ENCODE measurements around the gene PTER.

Gene PTER

GRCh38 chr10:16408379-16408778, 28.4 kb upstream of the PTER start:
- no peak for TF ChIP-seq CTCF (IDR thresholded peaks at IDR 0.05; ENCODE audit: poor library complexity, severe bottlenecking)
- Histone ChIP-seq H3K36me3 (ENCODE audit: low read depth) (no peaks in the 10 kb centered on the region), H3K9me3 (ENCODE audit: severe bottlenecking) (no peaks in the 10 kb centered on the region), H3K4me1 (ENCODE audit: insufficient read depth, poor library complexity, severe bottlenecking) (no peaks in the 10 kb centered on the region), H3K27me3 (ENCODE audit: insufficient read depth, poor library complexity, severe bottlenecking) (no peaks in the 10 kb centered on the region), H3K27ac (ENCODE audit: poor library complexity, severe bottlenecking) (no peak overlapping the region), H3K4me3 (ENCODE audit: severe bottlenecking) (no peak overlapping the region)
- no peak for ATAC-seq (ENCODE audit: low read depth)
- DNase-seq (ENCODE audit: low spot score): no peak

DNA sequence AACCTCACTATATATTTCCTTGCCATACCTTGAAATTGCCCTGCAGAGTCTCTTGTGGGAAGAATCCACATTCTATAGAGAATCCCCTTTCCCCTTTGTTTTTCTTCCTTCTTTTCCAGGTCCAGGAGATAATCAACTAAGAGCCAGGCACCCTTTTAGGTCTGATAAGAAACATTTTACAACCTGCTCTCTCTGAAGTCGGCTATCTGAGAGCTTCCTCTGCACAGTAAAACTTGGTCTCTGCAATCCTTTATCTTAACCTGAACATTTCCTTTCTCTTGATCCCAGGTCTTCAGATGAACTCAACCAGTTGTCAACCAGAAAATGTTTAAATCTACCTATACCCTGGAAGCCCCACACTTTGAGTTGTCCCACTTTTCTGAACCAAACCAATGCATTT, 19.5 kb upstream of the PTER start:
- H3K27ac ChIP-seq (ENCODE audit: poor library complexity, severe bottlenecking): no peak overlapping the region
- ATAC-seq (ENCODE audit: low read depth) (no peak), DNase-seq (ENCODE audit: low spot score) (no peak)
- H3K9me3 ChIP-seq (ENCODE audit: severe bottlenecking): no peaks in the 10 kb centered on the region
- H3K4me3 ChIP-seq (ENCODE audit: severe bottlenecking): no peak overlapping the region
- H3K27me3 ChIP-seq (ENCODE audit: insufficient read depth, poor library complexity, severe bottlenecking): no peaks in the 10 kb centered on the region
- no peaks in the 10 kb centered on the region for H3K4me1 ChIP-seq (ENCODE audit: insufficient read depth, poor library complexity, severe bottlenecking)
- no peaks in the 10 kb centered on the region for H3K36me3 ChIP-seq (ENCODE audit: low read depth)
- no peak for TF ChIP-seq CTCF (IDR thresholded peaks at IDR 0.05; ENCODE audit: poor library complexity, severe bottlenecking)

DNA sequence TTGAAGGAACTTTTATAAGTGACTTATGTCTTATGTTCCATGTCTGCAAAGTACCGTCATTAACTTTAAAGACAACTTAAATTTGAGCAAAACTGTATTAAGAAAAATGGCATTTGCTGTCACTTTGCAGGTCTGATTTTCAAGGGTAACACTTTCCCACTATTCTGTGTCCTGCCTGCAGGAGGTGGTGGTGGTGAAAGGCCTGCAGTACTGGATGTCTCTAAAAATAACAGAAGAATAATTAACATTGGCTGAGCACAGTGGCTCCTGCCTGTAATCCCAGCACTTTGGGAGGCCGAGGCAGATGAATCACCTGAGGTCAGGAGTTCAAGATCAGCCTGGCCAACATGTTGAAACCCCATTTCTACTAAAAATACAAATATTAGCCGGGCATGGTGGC, 13.2 kb upstream of the PTER start:
- DNase-seq (ENCODE audit: low spot score) (no peak), ATAC-seq (ENCODE audit: low read depth) (no peak)
- no peak overlapping the region for H3K4me3 ChIP-seq (ENCODE audit: severe bottlenecking)
- no peaks in the 10 kb centered on the region for H3K36me3 ChIP-seq (ENCODE audit: low read depth)
- no peak overlapping the region for H3K27ac ChIP-seq (ENCODE audit: poor library complexity, severe bottlenecking)
- TF ChIP-seq CTCF (IDR thresholded peaks at IDR 0.05; ENCODE audit: poor library complexity, severe bottlenecking): no peak
- H3K4me1 ChIP-seq (ENCODE audit: insufficient read depth, poor library complexity, severe bottlenecking): no peaks in the 10 kb centered on the region
- H3K27me3 ChIP-seq (ENCODE audit: insufficient read depth, poor library complexity, severe bottlenecking): no peaks in the 10 kb centered on the region
- H3K9me3 ChIP-seq (ENCODE audit: severe bottlenecking): no peaks in the 10 kb centered on the region

- no peak overlapping the region for H3K27ac ChIP-seq (ENCODE audit: poor library complexity, severe bottlenecking)
- no peaks in the 10 kb centered on the region for H3K4me1 ChIP-seq (ENCODE audit: insufficient read depth, poor library complexity, severe bottlenecking)
- TF ChIP-seq CTCF (IDR thresholded peaks at IDR 0.05; ENCODE audit: poor library complexity, severe bottlenecking): no peak
- no peak overlapping the region for H3K4me3 ChIP-seq (ENCODE audit: severe bottlenecking)
- H3K27me3 ChIP-seq (ENCODE audit: insufficient read depth, poor library complexity, severe bottlenecking): no peaks in the 10 kb centered on the region
- no peaks in the 10 kb centered on the region for H3K36me3 ChIP-seq (ENCODE audit: low read depth)
- no peak for DNase-seq (ENCODE audit: low spot score)
- ATAC-seq (ENCODE audit: low read depth): no peak
- no peaks in the 10 kb centered on the region for H3K9me3 ChIP-seq (ENCODE audit: severe bottlenecking)
These were observed 11.4 kb upstream of the PTER start for GRCh38 chr10:16425449-16425848.

DNA sequence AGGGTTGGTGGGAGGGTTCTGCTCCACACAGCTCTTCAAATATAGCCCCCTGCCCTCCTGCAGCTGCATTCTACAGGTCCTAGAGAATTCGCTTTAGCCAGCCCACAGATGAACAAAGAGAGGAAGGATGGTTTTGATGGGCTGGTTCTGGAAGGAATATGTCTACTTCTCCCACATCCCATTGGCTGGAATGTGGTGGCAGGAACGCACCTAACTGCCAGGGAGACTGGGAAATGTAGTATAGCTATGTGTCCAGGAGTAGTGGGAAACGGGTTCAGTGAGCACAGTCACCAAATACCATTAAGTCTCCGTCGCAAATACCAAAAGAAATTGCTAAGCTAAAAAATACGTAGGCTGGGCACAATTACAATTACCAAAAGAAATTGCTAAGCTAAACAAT, 7.3 kb upstream of the PTER start:
- no peak overlapping the region for H3K4me3 ChIP-seq (ENCODE audit: severe bottlenecking)
- H3K27ac ChIP-seq (ENCODE audit: poor library complexity, severe bottlenecking): no peak overlapping the region
- DNase-seq (ENCODE audit: low spot score) (no peak), ATAC-seq (ENCODE audit: low read depth) (no peak)
- H3K9me3 ChIP-seq (ENCODE audit: severe bottlenecking): no peaks in the 10 kb centered on the region
- H3K27me3 ChIP-seq (ENCODE audit: insufficient read depth, poor library complexity, severe bottlenecking): no peaks in the 10 kb centered on the region
- no peaks in the 10 kb centered on the region for H3K36me3 ChIP-seq (ENCODE audit: low read depth)
- H3K4me1 ChIP-seq (ENCODE audit: insufficient read depth, poor library complexity, severe bottlenecking): no peaks in the 10 kb centered on the region
- no peak for TF ChIP-seq CTCF (IDR thresholded peaks at IDR 0.05; ENCODE audit: poor library complexity, severe bottlenecking)

All from RWPE2 (cell line).